Activated CD4-positive, CD25-positive, alpha-beta regulatory T cell treated with anti-CD3 and anti-CD28 coated beads, Interleukin-2, amount 50 U/mL, for 72 hours (primary cell): Measurements from ENCODE around the gene PPFIBP1.
"Not testable (repeated sequence)": the region's sequence is repeated elsewhere in the genome, so short reads cannot be mapped to it uniquely, and the experiment has no call there.

Source experiments
- DNase-seq: peaks from one replicate; pipeline ENCODE4 v3.0.0; 2021

Gene PPFIBP1

DNA sequence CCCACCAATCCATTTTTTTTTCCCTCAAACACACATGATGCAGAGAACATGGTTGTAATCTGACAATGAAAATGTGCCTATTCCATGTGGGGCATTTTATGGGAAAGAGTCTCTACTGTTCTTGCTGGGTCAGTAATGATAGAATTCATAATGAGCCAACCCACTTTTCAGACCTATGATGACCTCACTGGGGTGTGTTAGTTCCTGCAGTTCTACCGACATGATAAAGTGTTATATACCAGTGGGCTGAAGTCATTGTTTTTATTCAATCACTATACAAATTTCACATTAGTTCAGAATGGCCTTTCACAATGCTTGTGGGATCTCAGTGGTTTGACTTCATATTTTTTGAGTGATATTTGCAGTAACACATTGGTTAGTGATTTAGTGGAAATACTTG, 47.5 kb downstream of the PPFIBP1 start:
- DNase-seq = no peak

DNA sequence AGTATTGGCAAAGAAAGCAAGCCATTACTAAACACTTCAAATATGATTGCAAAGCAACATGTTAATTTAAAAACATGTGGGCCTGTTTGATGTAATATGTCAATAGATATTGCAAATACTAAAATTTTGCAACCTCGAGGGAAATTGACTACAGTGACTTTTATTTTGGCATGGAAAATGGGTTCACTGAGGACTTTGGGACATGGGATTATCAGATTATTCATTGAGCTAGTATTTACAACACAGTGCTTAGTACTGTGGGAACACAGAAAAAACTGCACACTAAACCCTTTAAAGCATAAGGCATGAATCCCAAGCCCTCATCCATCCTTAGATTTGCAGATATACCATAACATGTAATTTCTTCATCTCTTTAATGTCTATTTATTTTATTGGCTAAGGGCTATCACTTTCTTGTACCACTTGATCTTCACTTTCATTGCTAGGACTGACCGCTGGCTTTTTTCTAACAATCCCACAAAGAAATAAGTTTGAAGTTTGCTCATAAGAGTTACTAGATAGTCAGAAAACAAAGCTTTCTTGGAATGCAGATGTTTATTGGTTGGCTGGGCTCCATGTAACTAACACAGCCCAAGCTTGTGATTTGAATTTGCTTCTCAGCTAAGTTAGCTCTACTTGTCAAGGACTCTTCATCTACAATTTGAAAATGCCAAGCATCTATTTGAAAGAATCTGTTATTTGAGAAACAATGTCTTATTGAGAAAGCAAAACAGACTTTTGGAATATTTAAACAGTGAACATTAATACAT, 48.7 kb downstream of the PPFIBP1 start:
- DNase-seq = no peak

DNA sequence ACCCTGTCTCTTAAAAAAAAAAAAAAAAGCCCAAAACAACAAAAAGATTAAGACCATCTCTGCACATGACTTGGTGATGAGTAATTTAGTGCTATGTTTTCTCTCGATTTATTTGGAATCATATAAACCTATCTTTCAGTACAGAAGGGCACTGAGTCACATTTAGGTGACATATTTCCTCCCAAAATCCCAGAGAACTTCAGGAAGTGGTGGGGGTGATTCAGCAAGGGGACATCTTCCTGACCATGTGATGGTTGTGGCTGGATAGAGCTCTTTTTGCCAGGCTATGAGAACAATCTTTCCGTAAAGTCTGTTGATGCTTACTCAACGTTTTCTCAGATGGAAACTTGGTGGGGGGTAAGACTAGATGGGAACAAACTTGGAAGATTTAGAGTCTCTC, 50.0 kb downstream of the PPFIBP1 start:
- DNase-seq = no peak

DNA sequence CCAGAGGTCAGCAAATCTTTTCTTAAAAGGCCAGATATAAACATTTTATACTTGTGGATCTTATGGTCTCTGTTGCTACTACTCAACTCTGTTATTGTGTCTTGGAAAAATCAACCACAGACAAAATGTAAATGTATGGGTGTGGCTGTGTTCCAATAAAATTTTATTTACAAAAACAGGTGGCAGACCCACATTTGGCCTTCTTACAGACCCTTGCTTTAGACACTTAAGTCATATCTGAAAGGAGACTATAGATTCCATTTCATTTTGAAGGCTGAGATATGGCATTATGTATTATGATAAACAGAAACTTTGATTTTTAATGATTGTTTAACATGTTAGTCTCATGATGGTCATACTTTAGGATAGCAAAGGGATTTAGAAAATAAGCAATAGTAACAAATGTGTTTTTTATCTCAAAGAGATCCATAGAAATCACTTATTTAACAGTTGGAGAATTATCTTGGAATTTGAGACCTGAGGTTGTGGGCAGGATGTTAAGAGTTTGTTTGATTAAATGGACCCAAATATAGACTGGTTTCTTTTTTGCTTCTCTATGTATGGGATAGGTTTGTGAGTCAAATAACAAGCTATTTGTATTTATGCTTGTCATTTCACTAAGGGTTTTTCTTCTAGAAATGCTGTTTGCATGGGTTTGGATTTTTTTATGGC, 51.2 kb downstream of the PPFIBP1 start:
- DNase-seq = no peak

DNA sequence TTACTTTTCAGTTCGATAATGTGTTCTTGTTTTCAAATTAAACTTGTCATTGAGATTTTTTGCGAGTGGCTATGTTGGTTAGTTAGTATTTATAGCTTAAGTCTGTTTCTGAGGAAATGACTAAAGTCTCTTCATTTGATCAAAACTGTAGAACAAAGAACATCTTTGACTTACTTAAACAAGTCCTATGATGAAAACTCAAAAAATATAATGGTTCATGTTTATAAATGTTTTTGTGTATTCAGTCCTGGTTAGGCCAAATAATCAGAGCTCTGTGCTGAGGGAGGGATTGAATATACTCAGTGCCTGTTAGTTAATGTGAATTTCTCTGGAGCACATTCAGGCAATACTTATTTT, 51.7 kb downstream of the PPFIBP1 start:
- DNase-seq = no peak

DNA sequence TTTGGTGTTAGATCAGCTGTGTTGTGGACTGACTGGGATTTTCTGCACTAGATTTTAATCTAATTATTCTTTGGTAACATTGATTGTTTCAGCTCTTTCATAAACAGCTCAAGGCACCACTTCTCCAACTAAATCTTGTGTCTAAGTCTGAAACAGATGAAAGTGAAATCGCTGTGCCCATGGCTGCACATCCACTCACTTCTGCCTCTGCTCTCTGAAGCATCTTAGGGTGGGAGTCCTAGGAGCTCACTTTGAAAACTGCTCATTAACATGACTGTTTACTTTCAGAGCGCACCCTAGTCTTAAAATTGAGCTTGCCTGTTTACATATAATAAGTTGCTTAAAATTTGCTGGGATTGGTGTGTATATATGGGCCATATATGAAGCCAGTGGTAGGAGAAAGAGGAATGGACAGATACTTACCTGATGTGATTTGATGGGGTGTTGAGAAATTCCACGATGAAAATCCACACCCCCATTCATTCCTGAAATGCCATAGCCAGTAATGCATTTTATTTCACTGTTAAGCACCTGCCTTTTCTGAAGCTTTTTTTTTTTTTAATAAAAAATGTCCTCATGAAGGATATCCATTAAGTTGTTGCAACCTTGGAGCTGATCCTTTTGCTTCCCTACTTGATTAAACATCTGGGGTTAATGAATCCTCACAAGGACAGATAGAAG, 52.8 kb downstream of the PPFIBP1 start:
- no peak for DNase-seq

DNA sequence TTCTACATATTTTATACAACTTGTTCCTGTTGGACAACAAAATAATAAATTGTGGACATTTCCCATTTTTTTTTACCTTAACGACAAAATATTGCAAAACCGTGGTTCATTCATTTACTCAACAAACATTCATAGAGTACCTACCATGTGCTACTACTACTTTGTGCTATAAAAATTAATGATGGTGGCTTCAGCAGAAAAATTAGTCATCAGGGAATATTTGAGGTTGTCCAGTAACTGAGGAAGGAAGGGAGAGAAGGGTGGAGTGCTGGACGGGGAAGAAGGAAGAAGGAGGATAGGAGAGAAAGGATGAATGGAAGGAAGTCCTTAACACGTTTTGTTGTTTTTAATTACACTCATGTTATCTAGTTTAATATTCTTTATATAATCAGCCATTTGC, 53.7 kb downstream of the PPFIBP1 start:
- DNase-seq = no peak

DNA sequence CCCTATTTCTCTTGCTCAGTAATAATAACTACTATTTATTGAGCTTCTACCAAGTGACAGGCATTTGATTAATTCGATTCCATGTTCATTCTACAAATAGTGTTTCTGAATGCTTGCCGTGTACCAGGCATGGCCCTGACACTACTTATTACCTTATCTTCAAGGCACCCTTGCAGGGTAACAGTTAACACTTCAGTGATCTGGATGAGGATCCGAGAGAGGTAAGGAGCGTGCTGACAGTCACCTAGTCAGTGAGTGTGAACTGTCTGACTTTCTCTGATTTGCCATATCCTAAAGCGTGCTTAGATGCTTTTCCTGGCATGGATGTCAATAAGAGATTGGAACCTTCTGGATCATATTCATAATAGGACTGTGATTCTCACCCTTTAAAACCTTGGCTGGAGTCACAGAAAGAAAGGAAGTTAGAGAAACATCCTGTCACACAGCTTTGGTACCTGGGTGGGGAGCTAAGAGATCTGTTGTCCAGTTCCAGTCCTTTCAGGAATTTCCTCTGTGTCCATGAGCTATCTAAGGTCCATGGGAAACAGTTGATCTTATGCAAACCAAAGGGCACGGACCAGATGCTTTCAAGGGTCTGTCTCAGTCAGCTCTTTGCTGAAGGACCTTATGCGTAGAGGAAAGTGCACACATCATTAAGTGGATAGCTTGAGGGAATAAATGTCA, 54.8 kb downstream of the PPFIBP1 start:
- no peak for DNase-seq

DNA sequence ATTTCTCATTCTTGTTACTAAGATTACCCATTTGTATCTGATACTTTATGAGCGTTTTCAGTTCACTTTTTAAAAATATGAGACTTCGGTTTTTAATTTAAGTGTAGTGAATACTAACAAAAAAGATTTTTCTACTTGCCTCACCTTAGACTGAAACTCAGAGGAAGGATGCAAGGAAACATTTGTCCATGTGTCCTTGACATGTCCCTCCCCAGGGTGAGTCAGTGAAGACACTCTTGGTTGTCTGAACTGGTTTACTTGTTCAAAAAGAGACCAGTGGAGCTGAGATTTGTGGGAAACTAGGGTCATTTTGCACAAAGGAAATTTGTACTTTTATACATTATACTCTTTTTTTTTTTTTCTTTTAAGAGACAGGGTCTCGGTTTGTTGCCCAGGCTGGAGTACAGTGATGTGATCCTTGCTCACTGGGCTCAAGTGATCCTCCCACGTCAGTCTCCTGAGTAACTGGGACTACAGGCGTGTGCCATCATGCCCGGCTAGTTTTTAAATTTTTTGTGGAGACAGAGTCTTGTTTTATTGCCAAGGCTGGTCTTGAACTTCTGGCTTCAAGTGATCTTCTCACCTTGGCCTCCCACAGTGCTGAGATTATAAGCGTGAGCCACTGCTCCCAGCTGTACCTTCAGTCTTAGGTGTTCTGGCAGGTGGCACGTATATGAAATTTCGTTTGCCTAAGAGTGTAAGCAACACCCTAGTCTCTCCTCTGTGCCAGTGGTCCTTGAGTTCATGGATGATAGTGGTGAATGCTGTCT, 56.7 kb downstream of the PPFIBP1 start:
- DNase-seq = no peak

DNA sequence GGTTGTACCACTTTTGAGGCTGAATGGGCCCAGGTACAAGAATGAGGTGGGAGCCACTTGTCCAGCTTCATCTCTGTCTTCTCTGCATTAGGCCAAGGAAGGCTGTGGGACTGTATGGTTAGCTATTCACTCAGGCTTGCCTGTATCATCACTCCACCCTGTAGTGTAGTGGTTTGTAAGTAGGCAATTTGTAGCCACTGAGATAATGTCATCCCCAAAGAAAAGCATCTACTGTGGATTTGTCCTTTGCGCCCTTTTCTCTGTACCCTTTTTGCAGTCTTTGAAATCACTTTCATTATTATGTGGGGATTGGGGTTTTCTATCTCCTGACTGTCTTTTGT, 57.3 kb downstream of the PPFIBP1 start:
- not testable (repeated sequence) for DNase-seq

DNA sequence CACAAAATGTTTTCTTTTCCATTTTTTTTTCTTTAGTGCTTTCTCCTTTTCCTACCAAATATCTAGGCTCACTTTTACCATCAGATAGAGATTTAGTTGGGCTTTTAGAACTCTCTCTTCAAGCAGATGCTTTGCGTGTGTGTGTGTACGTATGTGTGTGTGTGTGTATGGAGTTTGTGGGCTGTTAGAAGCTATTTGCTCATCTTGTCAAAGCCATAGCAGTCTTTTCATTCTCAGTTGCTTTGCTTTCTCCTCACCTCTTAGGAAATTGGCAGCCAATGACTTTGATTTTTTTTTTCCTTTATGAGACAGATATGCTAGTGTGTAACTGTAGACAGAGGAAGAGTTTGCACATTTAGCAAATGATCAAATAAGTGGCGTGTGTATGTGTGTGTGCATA, 57.8 kb downstream of the PPFIBP1 start:
- not testable (repeated sequence) for DNase-seq

DNA sequence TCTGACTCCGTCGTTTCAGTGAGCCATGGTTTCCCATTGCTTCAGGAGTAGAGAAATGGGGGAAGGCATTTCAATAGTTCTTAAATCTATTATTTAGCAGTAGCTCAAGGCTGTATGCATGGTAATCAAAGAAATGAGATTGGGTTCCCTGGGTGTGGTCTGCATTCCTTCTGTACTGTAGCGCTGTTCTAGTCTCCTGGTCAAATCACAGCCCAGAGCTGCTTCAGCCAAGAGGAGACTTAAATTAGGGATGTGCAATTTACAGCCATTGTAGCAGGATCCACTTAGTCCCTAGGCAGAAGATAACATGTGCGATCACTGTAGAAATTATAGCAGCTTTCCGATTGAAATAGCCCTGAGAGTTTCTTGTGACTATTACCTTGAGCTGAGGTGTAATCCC, 58.4 kb downstream of the PPFIBP1 start:
- DNase-seq = not testable (repeated sequence)

DNA sequence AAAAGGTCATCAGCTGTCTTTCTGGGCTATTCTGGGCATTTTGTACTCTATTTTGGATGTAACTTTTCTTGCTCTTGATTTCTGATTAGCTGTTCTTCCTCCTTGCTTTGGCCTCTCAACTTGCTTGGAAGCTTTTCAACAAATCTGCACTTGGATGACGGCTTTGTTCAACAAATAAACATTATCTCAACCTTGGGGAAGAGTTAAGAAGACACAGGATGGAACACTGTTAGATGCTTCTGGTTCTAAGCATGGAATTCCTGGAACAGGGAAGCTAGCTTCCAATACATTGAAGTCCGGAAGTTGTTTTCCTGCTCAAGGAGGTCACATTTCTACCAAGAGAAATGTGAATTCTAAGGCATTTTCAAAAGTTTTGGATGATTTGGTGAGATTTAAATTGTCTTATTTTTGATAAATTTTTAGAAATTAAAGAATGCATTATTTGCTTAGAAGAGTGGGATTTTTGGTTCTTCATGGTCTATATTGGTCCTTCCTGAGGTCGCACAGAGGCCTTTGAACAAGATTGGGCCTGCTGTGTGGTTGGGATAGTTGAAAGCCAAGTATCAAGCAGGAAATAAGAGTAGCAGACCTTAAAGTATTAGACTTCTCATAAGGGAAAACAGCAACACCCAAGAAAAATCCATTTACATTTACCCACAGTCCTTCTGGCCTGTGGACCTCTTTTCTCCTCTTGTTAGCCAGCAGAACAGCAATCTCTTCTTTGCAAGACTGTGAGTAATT, 59.2 kb downstream of the PPFIBP1 start:
- no peak for DNase-seq

DNA sequence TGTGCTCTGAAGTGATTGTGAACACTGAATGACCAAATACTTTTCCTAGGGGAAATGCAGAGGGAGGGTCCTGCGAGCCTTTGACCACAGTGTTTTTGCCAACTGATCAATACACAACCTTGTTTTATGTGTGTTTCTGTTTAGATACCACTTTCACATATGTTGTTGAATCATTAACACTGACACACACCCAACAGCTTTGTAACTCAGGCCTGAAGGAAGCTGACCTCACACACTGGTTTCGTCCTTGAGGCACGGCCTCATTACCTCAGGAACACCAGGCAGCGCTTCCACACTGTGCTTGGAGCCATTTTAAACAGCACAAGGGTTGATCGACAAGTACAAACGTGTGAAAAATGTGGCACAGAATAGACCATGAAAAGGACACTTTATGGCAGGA, 60.0 kb downstream of the PPFIBP1 start:
- no peak for DNase-seq

DNA sequence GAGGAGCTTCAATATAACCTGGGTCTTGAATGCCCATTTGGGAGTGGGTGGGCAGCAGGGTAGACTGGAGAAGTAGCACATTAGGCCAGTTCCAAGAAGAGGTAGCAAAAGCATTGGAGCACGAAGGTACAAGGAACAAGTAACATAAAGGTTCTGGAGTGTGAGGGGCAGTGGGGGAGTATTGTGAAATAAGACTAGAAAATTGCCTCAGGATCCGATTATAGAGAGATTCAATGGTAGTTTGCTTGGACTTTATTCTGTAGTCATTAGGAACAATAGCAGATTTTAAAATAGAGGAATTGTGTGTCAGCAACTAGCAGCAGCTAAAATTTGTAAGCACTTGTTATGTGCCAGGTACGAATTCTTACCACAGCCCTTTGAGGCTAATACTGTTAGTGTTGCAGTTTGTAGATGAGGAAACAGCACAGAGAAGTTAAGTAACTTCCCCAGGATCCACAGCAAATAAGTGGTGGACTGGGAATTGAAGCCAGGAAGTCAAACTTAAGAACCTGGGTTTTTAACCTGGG, 61.8 kb downstream of the PPFIBP1 start:
- no peak for DNase-seq

DNA sequence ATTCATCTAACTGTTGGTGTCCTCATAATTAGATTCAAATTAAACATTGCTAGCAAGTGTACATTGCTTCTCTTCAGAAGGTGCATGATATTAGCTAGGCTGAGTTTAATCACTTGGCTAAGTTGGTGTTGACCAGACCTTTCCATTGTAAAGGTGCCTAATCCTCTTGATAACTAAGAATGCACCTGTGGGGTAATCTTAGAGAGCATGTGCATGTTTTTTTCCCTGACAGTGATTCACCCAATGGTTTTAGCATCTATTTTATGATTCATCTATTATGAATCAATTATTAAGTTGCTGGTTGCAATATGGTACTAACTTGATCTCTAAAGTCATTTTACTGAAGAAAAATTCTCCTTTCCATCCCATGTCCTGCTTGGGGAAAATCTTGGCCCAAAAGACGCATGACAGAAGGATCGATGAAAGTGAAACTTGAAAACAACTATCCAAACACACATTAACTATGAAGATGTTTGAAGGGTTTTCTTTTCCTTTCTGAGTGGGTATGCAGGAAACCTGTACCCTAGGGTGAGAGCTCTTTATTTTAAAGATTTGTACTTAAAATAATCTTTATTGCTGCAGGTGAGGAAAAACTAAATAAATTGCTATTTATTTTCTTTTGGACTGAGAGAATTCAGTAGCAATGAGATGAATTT, 64.2 kb downstream of the PPFIBP1 start:
- DNase-seq = not testable (repeated sequence)

DNA sequence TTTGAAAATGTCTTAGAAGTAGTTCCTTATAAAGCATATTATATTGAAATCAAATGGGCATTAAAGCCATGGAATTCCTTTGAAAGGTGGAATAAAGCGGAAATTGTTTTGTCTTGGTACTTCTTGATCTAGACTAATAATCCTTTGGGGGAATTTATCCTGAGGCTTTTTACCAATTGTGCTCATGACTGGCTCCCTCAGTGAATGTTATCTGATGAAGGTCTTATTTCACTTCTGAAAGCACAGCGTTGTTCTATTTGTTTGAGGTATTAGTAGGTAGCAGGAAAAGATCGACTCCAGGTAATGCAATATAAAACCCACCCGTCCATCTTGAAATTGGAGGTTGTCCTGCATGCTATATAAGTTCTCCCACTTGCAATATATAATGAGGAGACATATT, 64.8 kb downstream of the PPFIBP1 start:
- DNase-seq = no peak

DNA sequence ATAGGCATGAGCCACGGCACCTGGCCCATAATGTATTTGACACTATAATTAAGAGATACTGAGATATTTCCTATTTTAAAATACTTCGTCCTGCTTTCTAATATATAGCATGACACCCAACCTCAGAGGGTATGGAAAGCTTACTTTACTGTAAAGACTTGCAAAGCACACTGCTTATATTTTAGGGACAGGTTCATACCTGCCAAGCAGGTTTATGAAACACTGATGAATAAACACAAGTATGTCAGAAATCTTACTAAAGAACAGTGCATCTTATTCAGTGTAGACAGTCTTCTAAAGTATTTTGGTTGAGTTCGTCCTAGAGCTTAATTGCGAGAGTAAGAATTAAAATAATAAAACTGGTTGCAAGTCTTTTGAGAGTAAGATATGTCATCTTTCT, 65.4 kb downstream of the PPFIBP1 start:
- DNase-seq = no peak

DNA sequence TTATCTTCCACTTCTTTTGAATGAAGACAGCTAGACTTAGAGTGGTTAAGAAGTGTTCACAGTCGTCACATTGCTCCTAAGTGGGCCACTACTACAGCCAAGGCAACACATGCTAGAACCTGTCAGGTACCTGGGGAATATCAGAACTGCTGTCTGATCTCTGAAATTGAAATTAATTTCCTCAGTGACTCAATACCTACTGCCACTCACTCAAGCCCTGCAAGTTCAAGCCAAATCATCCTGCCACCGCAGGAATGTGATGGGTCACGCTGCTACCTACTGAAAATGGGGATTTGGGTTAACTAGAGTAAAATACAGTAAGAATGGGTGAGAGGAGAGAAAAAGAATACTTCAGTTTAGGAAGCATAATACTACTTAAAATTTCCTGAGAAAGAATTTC, 67.7 kb downstream of the PPFIBP1 start:
- DNase-seq = not testable (repeated sequence)

DNA sequence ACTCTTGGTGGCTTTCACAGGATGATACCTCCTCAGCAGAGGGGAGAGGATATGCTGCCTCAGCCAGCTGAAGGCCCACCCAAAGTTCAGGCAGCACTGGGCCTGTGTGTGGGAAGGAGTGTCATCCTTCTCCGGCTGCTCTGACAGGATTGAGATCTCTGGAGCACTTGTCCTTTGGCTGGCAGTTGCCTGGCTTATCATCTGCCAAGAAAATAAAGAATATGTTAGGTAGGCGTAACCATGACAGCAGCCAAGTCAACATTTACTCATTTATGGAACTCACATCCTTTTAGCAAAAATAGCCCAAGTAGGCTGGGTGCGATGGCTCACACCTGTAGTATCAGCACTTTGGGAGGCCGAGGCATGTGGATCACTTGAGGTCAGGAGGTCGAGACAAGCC, 68.5 kb downstream of the PPFIBP1 start:
- DNase-seq = no peak

DNA sequence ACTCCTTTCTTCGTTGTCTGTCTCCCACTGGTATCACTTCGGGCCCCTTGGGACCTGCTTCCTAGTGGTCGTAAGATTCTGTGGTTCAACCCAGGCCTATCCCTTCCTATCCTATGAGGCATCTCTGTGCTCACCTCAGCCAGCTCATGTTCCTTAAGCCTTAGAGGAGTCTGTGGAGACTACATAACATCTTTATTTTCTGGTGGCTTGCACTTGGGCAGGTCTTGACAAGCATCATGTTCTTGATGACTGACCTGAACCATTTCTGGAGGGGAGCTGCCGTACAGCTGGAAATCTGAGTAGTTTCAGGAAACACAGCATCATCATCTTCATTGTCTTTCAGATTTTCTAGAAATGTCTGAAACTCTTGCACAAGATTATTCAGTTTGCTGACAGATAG, 69.3 kb downstream of the PPFIBP1 start:
- DNase-seq = no peak
